Muscle layer of duodenum (tissue), 2 donors: ENCODE results near the gene TPBG.
"Not testable (repeated sequence)": the region's sequence is repeated elsewhere in the genome, so short reads cannot be mapped to it uniquely, and the experiment has no call there.

Experiments
- H3K27ac ChIP-seq: one replicate; pipeline ENCODE4 v1.7.0; 2013; ENCODE audit warnings: mild to moderate bottlenecking, low read length
- H3K27me3 ChIP-seq: one replicate; pipeline ENCODE4 v1.7.0; 2013; ENCODE audit warnings: low read depth, mild to moderate bottlenecking, control low read depth, low read length
- H3K36me3 ChIP-seq, 2 donors: one replicate each; pipeline ENCODE4 v1.7.0; 2013; ENCODE audit warnings: low read length in 2 of 2, control low read depth in 1 of 2, mild to moderate bottlenecking in 1 of 2; ENCODE audit not compliant: insufficient read depth in 2 of 2, control insufficient read depth in 1 of 2
- H3K4me1 ChIP-seq, 2 donors: one replicate each; pipeline ENCODE4 v1.7.0; 2013; ENCODE audit warnings: low read length in 2 of 2, mild to moderate bottlenecking in 2 of 2, control low read depth in 1 of 2, moderate library complexity in 1 of 2; ENCODE audit not compliant: insufficient read depth in 2 of 2, control insufficient read depth in 1 of 2
- H3K4me3 ChIP-seq, 2 donors: one replicate each; pipeline ENCODE4 v1.7.0; 2013; ENCODE audit warnings: low read length in 2 of 2, low read depth in 1 of 2, mild to moderate bottlenecking in 1 of 2
- H3K9me3 ChIP-seq, 2 donors: one replicate each; pipeline ENCODE4 v1.7.0; 2013; ENCODE audit warnings: low read length in 2 of 2, control low read depth in 1 of 2, mild to moderate bottlenecking in 1 of 2; ENCODE audit not compliant: control insufficient read depth in 1 of 2
- donor health status: healthy.

TPBG gene

DNA sequence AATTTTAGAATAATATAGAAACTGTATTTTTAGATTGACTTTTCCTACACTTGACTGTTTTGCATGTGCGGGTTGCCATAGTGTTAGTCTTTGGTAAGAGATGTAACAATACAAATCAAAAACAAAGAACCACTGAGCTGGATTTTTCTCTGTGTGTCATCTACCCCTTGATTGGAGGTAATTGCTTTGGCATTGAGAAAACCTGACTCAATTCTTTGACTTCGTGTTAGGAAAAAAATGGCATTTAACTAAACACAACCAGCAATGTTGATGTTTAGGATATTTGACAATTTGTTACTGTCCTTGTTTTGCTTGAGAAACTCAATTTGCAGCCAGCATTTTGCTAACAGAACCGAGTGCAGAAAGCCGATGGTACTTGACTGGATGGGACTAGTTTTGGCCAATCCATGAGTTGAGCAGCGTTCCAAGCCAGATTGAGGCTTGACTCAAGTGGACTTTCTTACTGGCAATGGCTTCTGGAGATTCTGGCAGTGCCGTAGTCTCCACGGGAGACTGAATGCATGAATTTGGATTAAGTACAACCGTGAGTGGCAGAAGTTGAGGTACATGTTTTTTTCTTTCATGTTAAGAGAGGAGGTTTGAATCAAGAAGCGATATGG, 17.1 kb downstream of the TPBG start:
- Histone ChIP-seq H3K4me3 (no peak overlapping the region), H3K4me1 (no peaks in the 10 kb centered on the region), H3K27ac (no peak overlapping the region), H3K36me3 (no peaks in the 10 kb centered on the region), H3K9me3 (no peaks in the 10 kb centered on the region), H3K27me3 (no peaks in the 10 kb centered on the region)

DNA sequence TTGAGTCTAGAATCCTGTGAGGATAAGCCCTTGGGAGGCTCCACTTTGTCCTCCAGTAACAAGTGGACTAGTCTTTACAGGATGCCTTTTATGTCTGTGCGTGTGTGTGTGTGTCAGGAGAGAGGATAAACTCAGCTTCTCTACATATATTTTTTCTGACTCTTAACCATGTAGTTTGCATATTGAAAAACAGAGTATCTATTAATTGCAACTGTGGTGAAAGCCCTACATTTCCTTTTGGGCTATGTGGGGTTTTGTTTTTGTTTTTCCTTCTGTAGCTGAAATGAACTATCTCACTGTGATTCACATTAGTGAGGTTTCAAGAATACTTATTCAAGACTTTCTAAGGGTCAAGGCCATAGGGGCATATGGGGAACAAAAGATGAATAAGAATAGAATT, 17.7 kb downstream of the TPBG start:
- Histone ChIP-seq H3K9me3 (no peaks in the 10 kb centered on the region), H3K4me1 (no peaks in the 10 kb centered on the region), H3K4me3 (no peak overlapping the region), H3K27ac (no peak overlapping the region), H3K36me3 (no peaks in the 10 kb centered on the region), H3K27me3 (no peaks in the 10 kb centered on the region)

DNA sequence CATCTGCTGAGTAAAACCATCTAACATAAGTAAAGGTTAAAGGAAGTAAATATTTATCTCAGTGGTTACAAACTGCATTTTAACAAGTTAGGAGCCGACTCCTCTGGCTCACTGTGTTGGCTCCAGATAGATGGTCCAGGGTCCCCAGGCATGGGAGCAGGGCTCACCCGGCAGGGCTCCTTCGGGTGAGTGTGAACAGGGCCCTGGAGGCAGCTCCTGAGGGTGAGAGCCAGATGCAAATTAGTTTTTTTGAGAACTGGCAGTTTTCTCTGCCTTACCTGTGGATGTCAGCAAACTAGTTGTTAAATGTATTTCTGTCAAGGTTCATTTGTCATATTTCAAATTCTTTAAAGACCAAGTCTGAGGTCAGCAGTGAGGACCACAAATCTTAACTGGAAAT, 21.5 kb downstream of the TPBG start:
- Histone ChIP-seq H3K27me3 (no peaks in the 10 kb centered on the region), H3K9me3 (no peaks in the 10 kb centered on the region), H3K4me3 (no peak overlapping the region), H3K36me3 (no peaks in the 10 kb centered on the region), H3K4me1 (no peaks in the 10 kb centered on the region), H3K27ac (no peak overlapping the region)

DNA sequence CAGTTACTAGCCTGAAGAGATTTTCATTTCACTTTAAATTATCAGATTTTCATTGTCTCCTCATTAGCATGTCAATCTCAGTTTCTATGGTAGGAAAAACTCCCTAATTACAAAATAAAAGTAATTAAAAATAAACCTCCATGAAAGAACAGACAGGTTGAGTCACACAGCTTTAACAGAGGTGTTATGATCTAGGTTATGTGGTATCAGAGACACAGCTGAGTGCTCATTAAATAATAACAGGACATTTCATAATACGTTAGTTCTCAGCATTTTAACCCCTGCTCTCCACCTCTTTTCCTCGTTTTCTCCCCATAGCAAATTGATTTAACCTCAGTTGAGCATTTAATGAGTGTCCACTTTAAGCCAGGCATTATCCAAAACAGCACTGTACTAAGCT, 21.9 kb downstream of the TPBG start:
- Histone ChIP-seq H3K4me3 (no peak overlapping the region), H3K36me3 (no peaks in the 10 kb centered on the region), H3K27ac (no peak overlapping the region), H3K9me3 (no peaks in the 10 kb centered on the region), H3K4me1 (no peaks in the 10 kb centered on the region), H3K27me3 (no peaks in the 10 kb centered on the region)

DNA sequence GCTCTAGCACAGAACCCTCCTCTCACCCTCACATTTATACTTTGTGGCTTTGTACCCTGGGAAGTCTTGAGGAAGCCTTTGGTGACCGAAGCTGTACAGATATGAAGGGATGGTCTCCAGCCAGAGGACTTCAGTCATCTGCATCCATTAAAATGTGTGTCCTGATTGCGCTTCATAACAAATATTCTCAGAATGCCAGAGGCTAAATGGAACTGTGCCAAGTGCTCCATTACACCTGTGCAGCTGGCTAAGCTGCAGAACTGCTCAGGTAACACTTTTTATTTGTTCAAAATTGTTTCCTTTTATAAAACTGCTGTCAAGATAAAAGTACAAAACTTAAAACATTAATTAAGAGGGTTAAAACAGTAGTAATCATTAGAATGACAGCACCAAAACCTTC, 22.3 kb downstream of the TPBG start:
- no peaks in the 10 kb centered on the region for H3K36me3 ChIP-seq
- no peak overlapping the region for H3K4me3 ChIP-seq
- H3K27ac ChIP-seq, result no peak overlapping the region
- H3K27me3 ChIP-seq, result no peaks in the 10 kb centered on the region
- H3K4me1 ChIP-seq, result no peaks in the 10 kb centered on the region
- H3K9me3 ChIP-seq, result no peaks in the 10 kb centered on the region

DNA sequence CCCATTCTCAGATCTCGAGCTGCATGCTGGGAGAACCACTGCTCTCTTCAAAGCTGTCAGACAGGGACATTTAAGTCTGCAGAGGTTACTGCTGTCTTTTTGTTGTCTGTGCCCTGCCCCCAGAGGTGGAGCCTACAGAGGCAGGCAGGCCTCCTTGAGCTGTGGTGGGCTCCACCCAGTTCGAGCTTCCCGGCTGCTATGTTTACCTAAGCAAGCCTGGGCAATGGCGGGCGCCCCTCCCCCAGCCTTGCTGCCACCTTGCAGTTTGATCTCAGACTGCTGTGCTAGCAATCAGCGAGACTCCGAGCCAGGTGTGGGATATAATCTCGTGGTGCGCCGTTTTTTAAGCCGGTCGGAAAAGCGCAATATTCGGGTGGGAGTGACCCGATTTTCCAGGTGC, 31.2 kb downstream of the TPBG start:
- not testable (repeated sequence) for H3K36me3 ChIP-seq

DNA sequence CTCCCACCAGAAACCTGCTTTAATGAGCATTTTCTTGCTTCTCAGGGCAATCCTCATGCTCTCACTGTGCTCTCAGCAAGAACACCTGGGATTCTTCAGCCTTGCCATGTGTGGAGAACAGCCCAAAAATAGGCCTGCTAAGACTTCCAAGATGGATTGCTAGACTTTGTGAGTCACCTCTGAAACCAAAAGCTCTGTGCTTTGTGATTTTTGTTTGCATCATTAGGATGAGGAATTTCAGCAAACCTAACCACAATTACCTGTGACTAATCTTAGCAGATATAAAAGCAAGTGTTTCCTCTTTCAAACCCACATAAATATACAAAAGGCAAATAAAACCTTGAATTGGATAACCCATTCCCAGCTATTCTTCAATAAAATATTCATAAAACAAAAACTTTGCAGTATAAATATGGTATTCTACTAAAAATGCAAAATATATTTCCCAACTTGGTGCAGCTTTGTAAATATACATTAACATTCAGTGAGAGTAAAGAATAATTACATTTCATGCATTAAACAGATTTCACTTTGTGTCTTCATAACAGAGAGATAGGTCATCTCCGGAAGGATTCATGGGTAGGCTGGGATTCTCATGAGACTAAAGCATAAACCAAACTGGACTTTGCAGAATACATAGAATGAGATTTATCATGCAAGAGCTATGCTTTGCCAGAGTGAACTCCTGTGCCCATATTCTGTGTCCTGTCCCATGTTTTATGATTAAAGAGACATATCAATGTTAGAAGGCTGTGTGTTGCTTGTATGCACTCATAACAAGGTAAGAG, 33.5 kb downstream of the TPBG start:
- Histone ChIP-seq H3K36me3 (no peaks in the 10 kb centered on the region), H3K9me3 (no peaks in the 10 kb centered on the region), H3K27ac (no peak overlapping the region), H3K4me3 (no peak overlapping the region), H3K4me1 (no peaks in the 10 kb centered on the region), H3K27me3 (no peaks in the 10 kb centered on the region)

More for the DNA sequence above, 31.2 kb downstream of the TPBG start:
- H3K4me3 ChIP-seq, H3K4me1 ChIP-seq, H3K9me3 ChIP-seq, H3K27me3 ChIP-seq, H3K27ac ChIP-seq: not testable (repeated sequence)

DNA sequence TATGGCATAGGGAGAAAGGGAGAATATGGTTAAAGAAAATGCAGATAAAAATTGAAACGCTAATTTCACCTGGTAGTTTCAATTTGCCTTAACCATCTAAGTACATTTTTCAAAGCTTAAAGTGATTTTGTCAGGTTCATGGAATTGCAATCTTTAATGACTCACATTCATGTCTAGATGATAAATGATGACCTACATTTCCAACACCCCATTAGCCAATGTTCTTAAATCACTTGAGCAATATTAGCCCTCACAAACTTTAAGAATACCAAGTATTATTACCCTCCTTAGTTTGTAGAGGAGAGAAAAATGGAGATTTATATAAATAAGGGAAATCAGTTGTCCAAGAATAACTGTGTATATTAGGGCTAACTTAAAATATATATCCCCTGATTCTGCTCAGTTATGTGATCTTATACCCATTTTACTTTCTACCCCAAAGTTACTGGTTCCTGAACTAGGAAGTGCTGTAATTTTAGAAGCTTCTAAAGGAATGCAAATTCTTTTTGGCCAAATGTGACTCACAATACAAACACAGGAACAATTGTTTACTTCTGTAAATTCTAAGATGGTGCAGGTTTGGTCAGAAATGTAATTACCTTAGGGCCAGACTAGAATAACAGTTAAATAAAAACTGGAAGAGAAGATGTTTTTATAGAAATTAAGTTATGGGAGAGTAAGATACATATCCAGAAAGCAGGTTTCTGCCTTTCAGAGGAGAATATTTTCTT, 34.5 kb downstream of the TPBG start:
- H3K36me3 ChIP-seq, result no peaks in the 10 kb centered on the region
- H3K9me3 ChIP-seq, result no peaks in the 10 kb centered on the region

DNA sequence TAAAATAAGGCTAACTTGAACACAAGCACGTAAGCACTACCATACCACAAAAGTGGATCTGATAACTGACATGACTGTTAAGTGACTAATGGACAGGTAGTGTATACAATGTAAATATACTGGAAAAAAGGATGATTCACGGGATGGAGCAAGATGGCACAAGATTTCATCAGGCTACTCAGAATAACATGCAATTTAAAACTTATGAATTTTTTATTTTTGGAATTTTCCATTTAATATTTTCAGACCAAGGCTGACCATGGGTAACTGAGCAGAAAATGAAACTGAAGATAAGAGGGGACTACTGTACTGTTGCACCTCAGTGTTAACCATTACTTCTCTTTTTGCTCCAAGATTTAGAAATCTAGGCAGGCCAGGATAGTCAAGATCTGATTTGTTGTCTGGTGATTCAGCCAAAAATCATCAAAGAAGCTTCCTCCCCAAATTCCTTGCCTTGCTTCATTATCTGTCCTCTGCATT, 45.4 kb downstream of the TPBG start:
- Histone ChIP-seq H3K27ac (no peak overlapping the region), H3K4me3 (no peak overlapping the region), H3K36me3 (no peaks in the 10 kb centered on the region), H3K9me3 (no peaks in the 10 kb centered on the region), H3K4me1 (no peaks in the 10 kb centered on the region), H3K27me3 (no peaks in the 10 kb centered on the region)

More for the DNA sequence above, 34.5 kb downstream of the TPBG start:
- Histone ChIP-seq H3K4me1 (no peaks in the 10 kb centered on the region), H3K27me3 (no peaks in the 10 kb centered on the region), H3K4me3 (no peak overlapping the region), H3K27ac (no peak overlapping the region)

DNA sequence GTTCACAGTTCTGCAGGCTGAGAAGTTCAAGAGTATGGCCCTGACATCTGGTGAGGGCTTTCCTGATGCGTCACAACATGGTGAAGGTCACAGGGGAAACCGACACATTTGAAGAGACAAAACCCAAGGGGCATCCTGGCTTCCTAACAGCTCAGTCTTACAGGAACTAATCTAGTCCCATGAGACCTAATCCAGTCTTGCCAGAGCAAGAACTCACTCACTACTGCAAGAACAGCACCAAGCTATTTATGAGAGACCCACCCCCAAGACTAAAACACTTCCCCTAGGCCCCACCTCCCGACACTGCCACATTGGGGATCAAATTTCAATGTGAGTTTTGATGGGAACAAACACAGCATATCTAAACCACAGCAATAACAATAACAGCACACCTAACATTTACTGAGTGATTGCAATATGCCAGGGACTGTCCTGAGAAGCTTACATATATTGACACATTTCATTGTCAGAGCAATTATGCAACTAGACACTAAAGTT, 46.6 kb downstream of the TPBG start:
- H3K4me3 ChIP-seq, result no peak overlapping the region
- H3K9me3 ChIP-seq, result no peaks in the 10 kb centered on the region
- no peaks in the 10 kb centered on the region for H3K36me3 ChIP-seq
- H3K27ac ChIP-seq, result no peak overlapping the region
- no peaks in the 10 kb centered on the region for H3K27me3 ChIP-seq
- H3K4me1 ChIP-seq, result no peaks in the 10 kb centered on the region

DNA sequence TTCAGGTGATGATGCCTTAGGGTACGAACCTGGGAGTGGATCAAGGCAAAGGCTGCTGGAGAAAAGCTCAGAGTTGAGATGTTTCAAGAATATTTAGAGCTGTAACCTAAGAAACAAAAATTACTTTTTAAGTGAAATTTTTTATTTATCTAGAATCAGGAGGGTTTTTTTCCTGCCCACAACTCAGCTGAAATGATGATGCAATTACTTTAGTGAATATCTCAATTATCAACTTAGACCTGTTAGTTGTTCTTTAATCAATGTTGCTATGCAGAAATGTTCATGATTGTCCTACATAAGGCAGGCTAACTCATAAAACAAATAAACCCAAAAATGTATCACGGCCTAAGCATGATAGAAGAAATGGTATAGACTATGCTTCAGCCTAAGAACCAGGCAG, 50.3 kb downstream of the TPBG start:
- Histone ChIP-seq H3K27ac (no peak overlapping the region), H3K9me3 (no peaks in the 10 kb centered on the region), H3K4me3 (no peak overlapping the region)

More for the DNA sequence above, 50.3 kb downstream of the TPBG start:
- Histone ChIP-seq H3K36me3 (no peaks in the 10 kb centered on the region), H3K4me1 (no peaks in the 10 kb centered on the region), H3K27me3 (no peaks in the 10 kb centered on the region)
